ENCODE measurements around the gene PTPN4. TPM values are rescaled to one million over a fixed set of nuclear protein-coding genes. Genes with fewer than 3 reads are reported as not detected.

PTPN4 gene
- total and polyA plus RNA-seq, 2 of the 13 experiments (the other 11 are each of a cell fraction or from before 2014, with no cell fraction given), result 20.3 to 34.6 TPM

DNA sequence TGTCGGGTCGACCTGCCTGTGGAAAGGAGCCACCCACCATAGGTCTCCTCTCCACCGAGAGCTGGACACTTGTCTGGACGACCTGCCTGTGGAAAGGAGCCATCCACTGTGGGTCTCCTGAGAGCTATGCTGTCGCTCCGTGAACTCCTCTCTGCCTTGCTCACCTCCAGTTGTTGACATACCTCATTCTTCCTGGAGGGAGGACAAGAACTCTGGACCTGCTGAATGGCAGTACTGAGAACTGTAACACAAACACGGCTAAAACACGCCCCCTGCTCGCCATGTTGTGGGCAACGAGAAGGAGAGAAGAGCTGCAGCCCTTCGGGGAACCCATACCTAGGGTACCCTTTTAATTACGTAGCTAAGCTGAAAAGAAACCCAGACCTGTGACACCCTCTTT is 77.6 kb downstream of the PTPN4 start (continued):
- TF ChIP-seq ISL2 (CRISPR knock-in tag; IDR thresholded peaks at IDR 0.05) (no peak), ZNF143 (CRISPR knock-in tag; IDR thresholded peaks at IDR 0.05) (no peak), HNF4G (IDR thresholded peaks at IDR 0.05; ENCODE audit: borderline replicate concordance, low read depth, low read length) (peak; percentile 24; the same call in 1 of the 2 replicates), HNF4G (CRISPR knock-in tag; IDR thresholded peaks at IDR 0.05; ENCODE audit: borderline replicate concordance, low read depth) (no peak), XRCC5 (optimal IDR thresholded peaks at IDR 0.05; ENCODE audit: low read length) (no peak), ZNF557 (CRISPR knock-in tag; IDR thresholded peaks at IDR 0.05) (no peak), ZNF556 (CRISPR knock-in tag; IDR thresholded peaks at IDR 0.05; ENCODE audit: borderline replicate concordance) (no peak), JUN (CRISPR knock-in tag; IDR thresholded peaks at IDR 0.05) (no peak), MAFG (CRISPR knock-in tag; IDR thresholded peaks at IDR 0.05) (no peak), SYNCRIP (IDR thresholded peaks at IDR 0.05; ENCODE audit: insufficient read depth, low read depth, low read length) (no peak), BRD4 (CRISPR knock-in tag; IDR thresholded peaks at IDR 0.05) (0 out of 2 replicates have a peak, but pooled peaks have one; percentile 11), ZNF737 (CRISPR knock-in tag; IDR thresholded peaks at IDR 0.05; ENCODE audit: borderline replicate concordance) (no peak), ZKSCAN5 (CRISPR knock-in tag; IDR thresholded peaks at IDR 0.05) (peak; percentile 99), SAFB2 (CRISPR knock-in tag; IDR thresholded peaks at IDR 0.05; ENCODE audit: borderline replicate concordance, low read depth) (no peak), KMT2A (CRISPR knock-in tag; IDR thresholded peaks at IDR 0.05) (no peak), CBX5 (CRISPR knock-in tag; IDR thresholded peaks at IDR 0.05; ENCODE audit: borderline replicate concordance) (no peak), ZNF207 (IDR thresholded peaks at IDR 0.05; ENCODE audit: borderline replicate concordance) (no peak), RBAK (CRISPR knock-in tag; IDR thresholded peaks at IDR 0.05) (no peak), ZNF326 (CRISPR knock-in tag; IDR thresholded peaks at IDR 0.05; ENCODE audit: borderline replicate concordance) (no peak), ZNF124 (CRISPR knock-in tag; IDR thresholded peaks at IDR 0.05) (no peak)
- TF ChIP-seq, protein P1, sequence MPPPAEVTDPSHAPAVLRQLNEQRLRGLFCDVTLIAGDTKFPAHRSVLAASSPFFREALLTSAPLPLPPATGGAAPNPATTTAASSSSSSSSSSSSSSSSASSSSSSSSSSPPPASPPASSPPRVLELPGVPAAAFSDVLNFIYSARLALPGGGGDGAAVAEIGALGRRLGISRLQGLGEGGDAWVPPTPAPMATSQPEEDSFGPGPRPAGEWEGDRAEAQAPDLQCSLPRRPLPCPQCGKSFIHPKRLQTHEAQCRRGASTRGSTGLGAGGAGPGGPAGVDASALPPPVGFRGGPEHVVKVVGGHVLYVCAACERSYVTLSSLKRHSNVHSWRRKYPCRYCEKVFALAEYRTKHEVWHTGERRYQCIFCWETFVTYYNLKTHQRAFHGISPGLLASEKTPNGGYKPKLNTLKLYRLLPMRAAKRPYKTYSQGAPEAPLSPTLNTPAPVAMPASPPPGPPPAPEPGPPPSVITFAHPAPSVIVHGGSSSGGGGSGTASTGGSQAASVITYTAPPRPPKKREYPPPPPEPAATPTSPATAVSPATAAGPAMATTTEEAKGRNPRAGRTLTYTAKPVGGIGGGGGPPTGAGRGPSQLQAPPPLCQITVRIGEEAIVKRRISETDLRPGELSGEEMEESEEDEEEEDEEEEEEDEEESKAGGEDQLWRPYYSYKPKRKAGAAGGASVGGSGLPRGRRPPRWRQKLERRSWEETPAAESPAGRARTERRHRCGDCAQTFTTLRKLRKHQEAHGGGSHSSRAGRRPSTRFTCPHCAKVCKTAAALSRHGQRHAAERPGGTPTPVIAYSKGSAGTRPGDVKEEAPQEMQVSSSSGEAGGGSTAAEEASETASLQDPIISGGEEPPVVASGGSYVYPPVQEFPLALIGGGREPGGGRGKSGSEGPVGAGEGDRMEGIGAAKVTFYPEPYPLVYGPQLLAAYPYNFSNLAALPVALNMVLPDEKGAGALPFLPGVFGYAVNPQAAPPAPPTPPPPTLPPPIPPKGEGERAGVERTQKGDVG (CRISPR knock-in tag; IDR thresholded peaks at IDR 0.05; ENCODE audit: borderline replicate concordance), result peak; percentile 84; the same call in 1 of the 2 replicates
- TF ChIP-seq, protein P2, sequence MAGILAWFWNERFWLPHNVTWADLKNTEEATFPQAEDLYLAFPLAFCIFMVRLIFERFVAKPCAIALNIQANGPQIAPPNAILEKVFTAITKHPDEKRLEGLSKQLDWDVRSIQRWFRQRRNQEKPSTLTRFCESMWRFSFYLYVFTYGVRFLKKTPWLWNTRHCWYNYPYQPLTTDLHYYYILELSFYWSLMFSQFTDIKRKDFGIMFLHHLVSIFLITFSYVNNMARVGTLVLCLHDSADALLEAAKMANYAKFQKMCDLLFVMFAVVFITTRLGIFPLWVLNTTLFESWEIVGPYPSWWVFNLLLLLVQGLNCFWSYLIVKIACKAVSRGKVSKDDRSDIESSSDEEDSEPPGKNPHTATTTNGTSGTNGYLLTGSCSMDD (CRISPR knock-in tag; IDR thresholded peaks at IDR 0.05), result no peak
- TF ChIP-seq, protein P3, sequence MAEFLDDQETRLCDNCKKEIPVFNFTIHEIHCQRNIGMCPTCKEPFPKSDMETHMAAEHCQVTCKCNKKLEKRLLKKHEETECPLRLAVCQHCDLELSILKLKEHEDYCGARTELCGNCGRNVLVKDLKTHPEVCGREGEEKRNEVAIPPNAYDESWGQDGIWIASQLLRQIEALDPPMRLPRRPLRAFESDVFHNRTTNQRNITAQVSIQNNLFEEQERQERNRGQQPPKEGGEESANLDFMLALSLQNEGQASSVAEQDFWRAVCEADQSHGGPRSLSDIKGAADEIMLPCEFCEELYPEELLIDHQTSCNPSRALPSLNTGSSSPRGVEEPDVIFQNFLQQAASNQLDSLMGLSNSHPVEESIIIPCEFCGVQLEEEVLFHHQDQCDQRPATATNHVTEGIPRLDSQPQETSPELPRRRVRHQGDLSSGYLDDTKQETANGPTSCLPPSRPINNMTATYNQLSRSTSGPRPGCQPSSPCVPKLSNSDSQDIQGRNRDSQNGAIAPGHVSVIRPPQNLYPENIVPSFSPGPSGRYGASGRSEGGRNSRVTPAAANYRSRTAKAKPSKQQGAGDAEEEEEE (CRISPR knock-in tag; IDR thresholded peaks at IDR 0.05; ENCODE audit: borderline replicate concordance), result no peak
- TF ChIP-seq, protein P4, sequence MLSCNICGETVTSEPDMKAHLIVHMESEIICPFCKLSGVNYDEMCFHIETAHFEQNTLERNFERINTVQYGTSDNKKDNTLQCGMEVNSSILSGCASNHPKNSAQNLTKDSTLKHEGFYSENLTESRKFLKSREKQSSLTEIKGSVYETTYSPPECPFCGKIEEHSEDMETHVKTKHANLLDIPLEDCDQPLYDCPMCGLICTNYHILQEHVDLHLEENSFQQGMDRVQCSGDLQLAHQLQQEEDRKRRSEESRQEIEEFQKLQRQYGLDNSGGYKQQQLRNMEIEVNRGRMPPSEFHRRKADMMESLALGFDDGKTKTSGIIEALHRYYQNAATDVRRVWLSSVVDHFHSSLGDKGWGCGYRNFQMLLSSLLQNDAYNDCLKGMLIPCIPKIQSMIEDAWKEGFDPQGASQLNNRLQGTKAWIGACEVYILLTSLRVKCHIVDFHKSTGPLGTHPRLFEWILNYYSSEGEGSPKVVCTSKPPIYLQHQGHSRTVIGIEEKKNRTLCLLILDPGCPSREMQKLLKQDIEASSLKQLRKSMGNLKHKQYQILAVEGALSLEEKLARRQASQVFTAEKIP (CRISPR knock-in tag; IDR thresholded peaks at IDR 0.05; ENCODE audit: borderline replicate concordance), result no peak

All from HepG2 (cell line).